Mucosa of descending colon (tissue), 3 donors: ENCODE results near the gene NPY4R. TPM values are rescaled to one million over a fixed set of nuclear protein-coding genes. Genes with fewer than 3 reads are reported as not detected.
"Not testable (repeated sequence)": the region's sequence is repeated elsewhere in the genome, so short reads cannot be mapped to it uniquely, and the experiment has no call there.

Experiments
- ATAC-seq: fragments of 200-7000 bp; cut with Tn5 transposase; one replicate; pipeline ENCODE4 v1.9.1; 2020; ENCODE audit warnings: mild to moderate bottlenecking, moderate library complexity
- DNase-seq, 3 donors: peaks; one replicate each; pipeline ENCODE4 v3.0.0-alpha.2; 2020
- H3K36me3 ChIP-seq: fragments of 200-600 bp; one replicate; pipeline ENCODE4 v1.8.0; 2021; ENCODE audit warnings: low read depth, mild to moderate bottlenecking
- H3K4me1 ChIP-seq: fragments of 200-600 bp; one replicate; pipeline ENCODE4 v1.8.0; 2021; ENCODE audit warnings: low read depth, mild to moderate bottlenecking
- H3K4me3 ChIP-seq: fragments of 200-600 bp; one replicate; pipeline ENCODE4 v1.8.0; 2021; ENCODE audit warnings: mild to moderate bottlenecking
- H3K9me3 ChIP-seq: fragments of 200-600 bp; one replicate; pipeline ENCODE4 v1.8.0; 2021; ENCODE audit warnings: mild to moderate bottlenecking
- CTCF ChIP-seq: fragments of 200-600 bp; IDR thresholded peaks from one replicate; pipeline ENCODE4 v1.8.0; 2022; ENCODE audit warnings: antibody characterized with exemption, mild to moderate bottlenecking
- intact Hi-C, 2 donors: fragments of 100-400 bp; cut with DNase I in 1 of 2; cut with micrococcal nuclease in 1 of 2; formaldehyde crosslinking; loops; one replicate each; pipeline versions ENCODE4 v1.11.0 to v1.11.1; 2022; cut with DNase I, micrococcal nuclease
- long read RNA-seq, 2 donors: library from polyadenylated mRNA; unstranded; transcript quantifications; one replicate each; pipeline ENCODE4 v2.0.0, GENCODE V29; 2019 to 2021
- total RNA-seq, 3 donors: library from RNA; stranded (reverse); fragmentation: NEBNext Ultra II Directional in 2 of 3; extraction: Animal tissue kit (Norgen Biotek cat#: 25700) in 2 of 3; gene quantifications; one replicate each; pipeline versions ENCODE4 v1.2.1 to v1.2.4, GENCODE V29; 2021 to 2023
- donor health status: DM: no; HTN: no; CAD: no; lungs with moderate emphysema.
- donor health status: DM: no; HTN: no; CAD: no.
- donor health status: DM: no; HTN: yes; CAD: no.

The NPY4R gene
- total RNA-seq = 10 to 100 TPM; 11.2 to 25.3 (median 18.9) TPM
- long read RNA-seq, donor 1, transcript NPY4R-202 (2 exons, 1,800 nt) = major isoform, 9 of 14 reads
- long read RNA-seq, donor 1, partial matches to known transcripts = 0 of 14 reads
- long read RNA-seq, donor 1, other reads (novel, unspliced or antisense) = 4 of 14 reads
- long read RNA-seq, donor 2, partial matches to known transcripts = 0 of 1 reads
- long read RNA-seq, donor 2, other reads (novel, unspliced or antisense) = 1 of 1 reads

GRCh38 chr10:46465765-46466164 lies at the start of gene NPY4R:
NPY4R (minus strand) TSS chr10:46465958; CDS start chr10:46462635, 3,323 bp downstream.
- ATAC-seq, H3K4me1 ChIP-seq, H3K9me3 ChIP-seq, DNase-seq, H3K36me3 ChIP-seq, H3K4me3 ChIP-seq, intact Hi-C loops: not testable (repeated sequence)

GRCh38 chr10:46515366-46515765 lies 49.6 kb upstream of the NPY4R start:
- TF ChIP-seq CTCF = no peak
- intact Hi-C loops = no loop called here
- Histone ChIP-seq H3K36me3 (no peaks in the 10 kb centered on the region), H3K4me1 (peaks cover 6% of the 10 kb centered on the region), H3K4me3 (no peak overlapping the region), H3K9me3 (no peaks in the 10 kb centered on the region)
- DNase-seq (no peak), ATAC-seq (no peak)

- TF ChIP-seq CTCF = no peak
- ATAC-seq (no peak), DNase-seq (no peak)
- intact Hi-C loops = no loop called here
- Histone ChIP-seq H3K4me1 (peaks cover 6% of the 10 kb centered on the region), H3K9me3 (no peaks in the 10 kb centered on the region), H3K36me3 (no peaks in the 10 kb centered on the region), H3K4me3 (no peak overlapping the region)
These were observed 49.1 kb upstream of the NPY4R start for GRCh38 chr10:46514899-46515298.

- no peak for TF ChIP-seq CTCF
- DNase-seq (peak in 1 of 3 donors; percentile 7), ATAC-seq (no peak)
- H3K36me3 ChIP-seq = no peaks in the 10 kb centered on the region
- intact Hi-C loops = no loop called here
- H3K9me3 ChIP-seq = no peaks in the 10 kb centered on the region
- peaks cover 6% of the 10 kb centered on the region for H3K4me1 ChIP-seq
- H3K4me3 ChIP-seq = no peak overlapping the region
These were observed 48.7 kb upstream of the NPY4R start for GRCh38 chr10:46514431-46514861.

- H3K36me3 ChIP-seq, DNase-seq, H3K9me3 ChIP-seq, intact Hi-C loops, H3K4me3 ChIP-seq, ATAC-seq, H3K4me1 ChIP-seq: not testable (repeated sequence)
These were observed 47.6 kb upstream of the NPY4R start for GRCh38 chr10:46513333-46513732.

- intact Hi-C loops, H3K9me3 ChIP-seq, H3K4me1 ChIP-seq, H3K36me3 ChIP-seq, DNase-seq, H3K4me3 ChIP-seq: not testable (repeated sequence)
- ATAC-seq = peak; percentile 62
These were observed 47.0 kb upstream of the NPY4R start for GRCh38 chr10:46512725-46513124.

- intact Hi-C loops, H3K9me3 ChIP-seq, H3K4me3 ChIP-seq, H3K4me1 ChIP-seq, H3K36me3 ChIP-seq, DNase-seq: not testable (repeated sequence)
- peak; percentile 56 for ATAC-seq
These were observed 46.2 kb upstream of the NPY4R start for GRCh38 chr10:46512002-46512401.

- H3K36me3 ChIP-seq, DNase-seq, H3K9me3 ChIP-seq, H3K4me1 ChIP-seq, H3K4me3 ChIP-seq, intact Hi-C loops: not testable (repeated sequence)
- peak; percentile 88 for ATAC-seq
These were observed 34.2 kb upstream of the NPY4R start for GRCh38 chr10:46499990-46500389.

GRCh38 chr10:46498985-46499703 lies 33.4 kb upstream of the NPY4R start:
- H3K9me3 ChIP-seq, H3K36me3 ChIP-seq, H3K4me1 ChIP-seq, intact Hi-C loops, ATAC-seq, DNase-seq, H3K4me3 ChIP-seq: not testable (repeated sequence)

- intact Hi-C loops, DNase-seq, H3K4me1 ChIP-seq, H3K9me3 ChIP-seq, H3K4me3 ChIP-seq, H3K36me3 ChIP-seq: not testable (repeated sequence)
- ATAC-seq = peak; percentile 78
These were observed 32.1 kb upstream of the NPY4R start for GRCh38 chr10:46497878-46498277.

- intact Hi-C loops, H3K9me3 ChIP-seq, H3K4me1 ChIP-seq, DNase-seq, H3K36me3 ChIP-seq, H3K4me3 ChIP-seq: not testable (repeated sequence)
- peak; percentile 68 for ATAC-seq
These were observed 31.6 kb upstream of the NPY4R start for GRCh38 chr10:46497401-46497800.
